GM23338 (cell line): ENCODE results near the gene PPBP. TPM values are rescaled to one million over a fixed set of nuclear protein-coding genes. Genes with fewer than 3 reads are reported as not detected.

ENCODE experiments used
- ATAC-seq: fragments of 200-7000 bp; cut with Tn5 transposase; 3 replicates; pipeline ENCODE4 v1.9.1; 2020
- DNase-seq: peaks from one replicate; pipeline ENCODE4 v3.0.0-alpha.2; 2015; ENCODE audit warnings: low spot score
- H2AFZ ChIP-seq: fragments of 200-600 bp; sonication (generic); 2 replicates; pipeline ENCODE4 v1.8.0; 2016; ENCODE audit warnings: antibody characterized with exemption, mild to moderate bottlenecking, moderate library complexity
- H3F3A ChIP-seq: fragments of 200-600 bp; sonication (generic); replicated peaks from 2 replicates; pipeline ENCODE4 v1.8.0; 2017; ENCODE audit warnings: antibody characterized with exemption, mixed run types, low read depth
- H3K27ac ChIP-seq: fragments of 200-600 bp; sonication (generic); 2 replicates; pipeline ENCODE4 v1.6.1; 2016; ENCODE audit warnings: low read depth
- H3K27me3 ChIP-seq: fragments of 200-600 bp; sonication (generic); 2 replicates; pipeline ENCODE4 v1.8.0; 2016; ENCODE audit warnings: mild to moderate bottlenecking, mixed run types, moderate library complexity; ENCODE audit not compliant: insufficient read depth
- H3K36me3 ChIP-seq: fragments of 200-600 bp; sonication (generic); 2 replicates; pipeline ENCODE4 v1.8.0; 2016; ENCODE audit warnings: mild to moderate bottlenecking; ENCODE audit not compliant: insufficient read depth
- H3K4me1 ChIP-seq: fragments of 200-600 bp; sonication (generic); 2 replicates; pipeline ENCODE4 v1.8.0; 2016; ENCODE audit warnings: mild to moderate bottlenecking, moderate library complexity; ENCODE audit not compliant: insufficient read depth
- H3K4me2 ChIP-seq: fragments of 200-600 bp; sonication (generic); 2 replicates; pipeline ENCODE4 v1.7.1; 2017; ENCODE audit warnings: mixed run types
- H3K4me3 ChIP-seq: fragments of 200-600 bp; sonication (generic); 2 replicates; pipeline ENCODE4 v1.6.1; 2016; ENCODE audit warnings: mixed run types
- H3K79me2 ChIP-seq: fragments of 200-600 bp; sonication (generic); replicated peaks from 2 replicates; pipeline ENCODE4 v1.8.0; 2017; ENCODE audit warnings: mild to moderate bottlenecking; ENCODE audit not compliant: insufficient read depth
- H3K9me2 ChIP-seq: fragments of 200-600 bp; sonication (generic); 2 replicates; pipeline ENCODE4 v1.8.0; 2017; ENCODE audit not compliant: insufficient read depth
- H4K20me1 ChIP-seq: fragments of 200-600 bp; sonication (generic); replicated peaks from 2 replicates; pipeline ENCODE4 v1.8.0; 2017; ENCODE audit warnings: mild to moderate bottlenecking; ENCODE audit not compliant: insufficient read depth
- H3K27ac Mint-ChIP-seq: 2 replicates; pipeline ENCODE4 v1.8.0; 2020; ENCODE audit warnings: inconsistent platforms, mild to moderate bottlenecking, moderate library complexity, mixed read lengths
- H3K27me3 Mint-ChIP-seq: 3 replicates; pipeline ENCODE4 v1.8.0; 2022; ENCODE audit warnings: low read depth, mild to moderate bottlenecking, moderate library complexity, mixed read lengths, inconsistent platforms; ENCODE audit not compliant: insufficient read depth, poor library complexity
- H3K36me3 Mint-ChIP-seq: 3 replicates; pipeline ENCODE4 v1.8.0; 2021; ENCODE audit warnings: low read depth, mild to moderate bottlenecking, inconsistent platforms, moderate library complexity, mixed read lengths
- H3K4me1 Mint-ChIP-seq: 3 replicates; pipeline ENCODE4 v1.8.0; 2020; ENCODE audit warnings: mild to moderate bottlenecking, inconsistent platforms, mixed read lengths
- H3K4me3 Mint-ChIP-seq: 3 replicates; pipeline ENCODE4 v1.8.0; 2021; ENCODE audit warnings: moderate library complexity, mild to moderate bottlenecking, inconsistent platforms, mixed read lengths
- H3K9me3 Mint-ChIP-seq: 3 replicates; pipeline ENCODE4 v1.8.0; 2020; ENCODE audit warnings: moderate library complexity, mild to moderate bottlenecking, inconsistent platforms, mixed read lengths
- CREB1 ChIP-seq: fragments of 250-450 bp; sonication (Bioruptor Pico); IDR thresholded peaks from 2 replicates; pipeline ENCODE4 v1.5.0; 2020; ENCODE audit warnings: low read depth, mild to moderate bottlenecking, moderate library complexity
- CTCF ChIP-seq, 2 experiments: fragments of 200-600 bp in 1 of 2; sonication (generic) in 1 of 2; conservative IDR thresholded peaks; 2 replicates each; pipeline versions ENCODE4 v1.5.1 to v1.6.1; 2016 to 2017; ENCODE audit warnings: antibody characterized with exemption in 2 of 2, low read depth in 2 of 2, mild to moderate bottlenecking in 2 of 2, moderate library complexity in 1 of 2
- ETS1 ChIP-seq: IDR thresholded peaks from 2 replicates; pipeline ENCODE4 v1.6.1; 2016; ENCODE audit warnings: antibody characterized with exemption
- EZH2 ChIP-seq: fragments of 200-600 bp; sonication (generic); IDR thresholded peaks from one replicate; pipeline ENCODE4 v1.8.0; 2017; ENCODE audit warnings: antibody characterized with exemption, mild to moderate bottlenecking, low read depth; ENCODE audit not compliant: unreplicated experiment
- EZH2phosphoT487 ChIP-seq: fragments of 200-600 bp; sonication (generic); IDR thresholded peaks from one replicate; pipeline ENCODE4 v1.8.1; 2018; ENCODE audit warnings: antibody characterized with exemption; ENCODE audit not compliant: unreplicated experiment
- JUNB ChIP-seq: IDR thresholded peaks from one replicate; pipeline ENCODE4 v1.6.1; 2016; ENCODE audit warnings: antibody characterized with exemption; ENCODE audit not compliant: unreplicated experiment
- NANOG ChIP-seq: IDR thresholded peaks from 2 replicates; pipeline ENCODE4 v1.6.1; 2016; ENCODE audit warnings: antibody characterized with exemption, borderline replicate concordance
- POLR2AphosphoS5 ChIP-seq: IDR thresholded peaks from 2 replicates; pipeline ENCODE4 v1.6.1; 2016; ENCODE audit warnings: antibody characterized with exemption, low read depth
- REST ChIP-seq: IDR thresholded peaks from one replicate; pipeline ENCODE4 v1.6.1; 2018; ENCODE audit warnings: antibody characterized with exemption; ENCODE audit not compliant: unreplicated experiment
- STAT1 ChIP-seq: IDR thresholded peaks from one replicate; pipeline ENCODE4 v1.6.1; 2016; ENCODE audit warnings: antibody characterized with exemption; ENCODE audit not compliant: unreplicated experiment
- ZNF114 ChIP-seq: fragments of 250-450 bp; sonication (Bioruptor Pico); IDR thresholded peaks from 2 replicates; pipeline ENCODE4 v1.5.0; 2020; ENCODE audit warnings: mild to moderate bottlenecking, moderate library complexity
- ZNF331 ChIP-seq: fragments of 250-450 bp; sonication (Bioruptor Pico); IDR thresholded peaks from 2 replicates; pipeline ENCODE4 v1.5.0; 2020; ENCODE audit warnings: low read depth, mild to moderate bottlenecking, moderate library complexity
- ZNF462 ChIP-seq: fragments of 250-450 bp; sonication (Bioruptor Pico); IDR thresholded peaks from 2 replicates; pipeline ENCODE4 v1.5.0; 2020; ENCODE audit warnings: mild to moderate bottlenecking, moderate library complexity
- polyA plus RNA-seq: library from polyadenylated mRNA; unstranded; fragments of >200 nt; fragmentation: Nextera tagmentation; extraction: Ambion mirVana; gene quantifications from 2 replicates; pipeline ENCODE4 v1.2.1, GENCODE V29; 2016
- total RNA-seq: library from RNA; depleted of rRNA; stranded (reverse); fragments of >200 nt; shearing (Covaris generic); gene quantifications from 2 replicates; pipeline ENCODE4 v1.2.3, GENCODE V29; 2014

Gene PPBP
- total and polyA plus RNA-seq, 2 experiments from 2014 or later = 0.35 to 0.50 TPM

- peaks cover 23% of the 10 kb centered on the region for H3K4me1 Mint-ChIP-seq
- Histone ChIP-seq H3K4me2 (no peak overlapping the region), H2AFZ (no peak overlapping the region), H3K4me3 (no peak overlapping the region), H3F3A (no peaks in the 10 kb centered on the region), H3K27me3 (no peaks in the 10 kb centered on the region), H3K79me2 (no peaks in the 10 kb centered on the region), H3K27ac (no peak overlapping the region), H3K4me1 (peaks cover 17% of the 10 kb centered on the region), H3K9me2 (no peaks in the 10 kb centered on the region), H4K20me1 (no peaks in the 10 kb centered on the region), H3K36me3 (no peaks in the 10 kb centered on the region)
- ATAC-seq (no peak), DNase-seq (no peak)
- no peak overlapping the region for H3K27ac Mint-ChIP-seq
- no peak overlapping the region for H3K4me3 Mint-ChIP-seq
- no peaks in the 10 kb centered on the region for H3K27me3 Mint-ChIP-seq
- H3K9me3 Mint-ChIP-seq = peaks cover 4% of the 10 kb centered on the region; the same call in 1 of the 3 replicates
- H3K36me3 Mint-ChIP-seq = peaks cover 20% of the 10 kb centered on the region
- TF ChIP-seq ZNF114 (CRISPR knock-in tag) (no peak), EZH2 (no peak), REST (no peak), JUNB (no peak), ZNF331 (CRISPR knock-in tag) (no peak), CREB1 (CRISPR knock-in tag) (no peak), ETS1 (no peak), CTCF (conservative IDR thresholded peaks at IDR 0.05; ENCODE audit: low read depth in 2 of 2) (no peak), POLR2AphosphoS5 (no peak), EZH2phosphoT487 (no peak), NANOG (no peak), ZNF462 (CRISPR knock-in tag) (no peak), STAT1 (no peak)
These were observed 3.7 kb upstream of the PPBP start for GRCh38 chr4:73991742-73992000.
